ENCODE results near the gene KCNH3.

KCNH3 gene

GRCh38 chr12:49548481-49548821 lies 9.6 kb downstream of the KCNH3 start:
- DNase-seq: no peak

- DNase-seq: no peak
Measured at GRCh38 chr12:49548822-49549648, 10.2 kb downstream of the KCNH3 start.

- no peak for DNase-seq
Measured at GRCh38 chr12:49549735-49550692, 11.2 kb downstream of the KCNH3 start.

GRCh38 chr12:49550693-49551252 lies 11.9 kb downstream of the KCNH3 start:
- no peak for DNase-seq

- no peak for DNase-seq
Measured at GRCh38 chr12:49552014-49552413, 13.2 kb downstream of the KCNH3 start.

GRCh38 chr12:49552425-49552824 lies 13.6 kb downstream of the KCNH3 start:
- DNase-seq: no peak

GRCh38 chr12:49552899-49553298 lies 14.1 kb downstream of the KCNH3 start:
- no peak for DNase-seq

- no peak for DNase-seq
Measured at GRCh38 chr12:49553512-49554088, 14.8 kb downstream of the KCNH3 start.

GRCh38 chr12:49554266-49554665 lies 15.4 kb downstream of the KCNH3 start:
- no peak for DNase-seq

- DNase-seq: no peak
Measured at GRCh38 chr12:49555631-49556390, 17.0 kb downstream of the KCNH3 start.

GRCh38 chr12:49556391-49557186 lies 17.8 kb downstream of the KCNH3 start:
- DNase-seq: no peak

GRCh38 chr12:49557187-49557916 lies 18.5 kb downstream of the KCNH3 start:
- no peak for DNase-seq

- DNase-seq: no peak
Measured at GRCh38 chr12:49557917-49558215, 19.0 kb downstream of the KCNH3 start.

GRCh38 chr12:49558526-49558925 lies 19.7 kb downstream of the KCNH3 start:
- DNase-seq: no peak

GRCh38 chr12:49559011-49559675 lies 20.3 kb downstream of the KCNH3 start:
- no peak for DNase-seq

- no peak for DNase-seq
Measured at GRCh38 chr12:49560695-49561094, 21.9 kb downstream of the KCNH3 start.

GRCh38 chr12:49562233-49562632 lies 23.4 kb downstream of the KCNH3 start:
- no peak for DNase-seq

- DNase-seq: no peak
Measured at GRCh38 chr12:49562831-49563230, 24.0 kb downstream of the KCNH3 start.

GRCh38 chr12:49563951-49564685 lies 25.3 kb downstream of the KCNH3 start:
- DNase-seq: no peak

Data from inflammatory macrophage treated with lipopolysaccharide for 4 hours (primary cell).